ENCODE measurements around the gene KRTAP9-3. TPM values are rescaled to one million over a fixed set of nuclear protein-coding genes. Genes with fewer than 3 reads are reported as not detected.
"Not testable (repeated sequence)": the region's sequence is repeated elsewhere in the genome, so short reads cannot be mapped to it uniquely, and the experiment has no call there.

The KRTAP9-3 gene
- not detected in 2 replicates for total RNA-seq

- H3K4me3 ChIP-seq (ENCODE audit: low read depth, low read length); DNase-seq (ENCODE audit: low read depth): not testable (repeated sequence)
Observed at GRCh38 chr17:41232399-41233105, at the start of gene KRTAP9-3. KRTAP9-3 (plus strand) TSS chr17:41232449; CDS start chr17:41232502, 53 bp downstream.

- no peak for TF ChIP-seq CTCF (conservative IDR thresholded peaks at IDR 0.05; ENCODE audit: low read depth, low read length)
- H3K4me3 ChIP-seq (ENCODE audit: low read depth, low read length) = no peak within 1 kb of the TSS
- no peak for DNase-seq (ENCODE audit: low read depth)
Observed at GRCh38 chr17:41184480-41184961, 47.7 kb upstream of the KRTAP9-3 start, which contains the start of gene KRTAP4-1. KRTAP4-1 (minus strand) TSS chr17:41184911; CDS start chr17:41184854, 57 bp downstream.

- DNase-seq (ENCODE audit: low read depth) = no peak
- H3K4me3 ChIP-seq (ENCODE audit: low read depth, low read length) = no peak overlapping the region
- no peak for TF ChIP-seq CTCF (conservative IDR thresholded peaks at IDR 0.05; ENCODE audit: low read depth, low read length)
Observed at GRCh38 chr17:41185001-41185400, 47.2 kb upstream of the KRTAP9-3 start.

- no peak overlapping the region for H3K4me3 ChIP-seq (ENCODE audit: low read depth, low read length)
- no peak for DNase-seq (ENCODE audit: low read depth)
- TF ChIP-seq CTCF (conservative IDR thresholded peaks at IDR 0.05; ENCODE audit: low read depth, low read length) = no peak
Observed at GRCh38 chr17:41186872-41187271, 45.4 kb upstream of the KRTAP9-3 start.

- DNase-seq (ENCODE audit: low read depth); H3K4me3 ChIP-seq (ENCODE audit: low read depth, low read length): not testable (repeated sequence)
Observed at GRCh38 chr17:41189837-41190318, 42.4 kb upstream of the KRTAP9-3 start, which contains the start of gene KRTAP9-1. KRTAP9-1 (plus strand) TSS chr17:41189887; CDS start chr17:41189887, 0 bp downstream.

- no peak overlapping the region for H3K4me3 ChIP-seq (ENCODE audit: low read depth, low read length)
Observed at GRCh38 chr17:41190328-41190727, 41.9 kb upstream of the KRTAP9-3 start.

GRCh38 chr17:41196068-41196467 lies 36.2 kb upstream of the KRTAP9-3 start:
- no peak for TF ChIP-seq CTCF (conservative IDR thresholded peaks at IDR 0.05; ENCODE audit: low read depth, low read length)
- H3K4me3 ChIP-seq (ENCODE audit: low read depth, low read length) = no peak overlapping the region
- no peak for DNase-seq (ENCODE audit: low read depth)

More at GRCh38 chr17:41190328-41190727, 41.9 kb upstream of the KRTAP9-3 start:
- no peak for TF ChIP-seq CTCF (conservative IDR thresholded peaks at IDR 0.05; ENCODE audit: low read depth, low read length)
- DNase-seq (ENCODE audit: low read depth) = no peak
